ENCODE results near the gene PXDC1. TPM values are rescaled to one million over a fixed set of nuclear protein-coding genes. Genes with fewer than 3 reads are reported as not detected.
"Not testable (repeated sequence)": the region's sequence is repeated elsewhere in the genome, so short reads cannot be mapped to it uniquely, and the experiment has no call there.

The PXDC1 gene
- total RNA-seq, 1 donor = 144 TPM

DNA sequence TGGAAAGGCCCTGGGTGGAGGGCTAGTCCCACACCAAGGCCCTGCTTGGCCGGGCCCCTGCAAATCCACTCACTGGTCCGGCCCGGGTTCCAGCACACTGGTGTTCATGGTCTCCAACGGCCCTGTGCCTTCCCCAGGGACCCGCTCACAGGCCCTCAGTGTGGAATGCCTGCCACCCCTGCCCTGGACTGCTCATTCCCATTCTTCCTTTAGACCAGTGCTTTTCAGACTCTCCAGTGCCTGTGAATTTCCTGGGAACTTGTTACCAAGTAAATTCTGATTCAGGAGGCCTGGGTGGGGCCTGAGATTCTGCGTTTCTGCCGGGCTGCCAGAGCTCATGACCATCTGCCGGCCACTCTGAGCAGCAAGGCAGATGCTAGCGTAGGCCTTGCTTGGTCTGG, 5.7 kb upstream of the PXDC1 start:
- Histone ChIP-seq H3K9me3 (ENCODE audit: low read depth, low read length) (no peaks in the 10 kb centered on the region), H3K27ac (ENCODE audit: low read depth, low read length) (no peak overlapping the region), H4K20me1 (ENCODE audit: insufficient read depth, low read length) (no peaks in the 10 kb centered on the region), H3K4me3 (ENCODE audit: insufficient read depth, low read length) (no peak overlapping the region), H3K79me2 (ENCODE audit: insufficient read depth, low read length) (no peaks in the 10 kb centered on the region), H3K36me3 (ENCODE audit: insufficient read depth, low read length) (no peaks in the 10 kb centered on the region), H3K27me3 (ENCODE audit: insufficient read depth, low read length) (no peaks in the 10 kb centered on the region), H3K4me2 (ENCODE audit: insufficient read depth, low read length) (no peak overlapping the region), H2AFZ (ENCODE audit: low read length) (no peak overlapping the region), H3K4me1 (ENCODE audit: insufficient read depth, low read length) (peaks cover 19% of the 10 kb centered on the region)
- TF ChIP-seq CTCF (IDR thresholded peaks at IDR 0.05; ENCODE audit: extremely low read depth, low read depth, low read length) = no peak
- no peak for DNase-seq (ENCODE audit: insufficient read length, low spot score, missing footprints)

DNA sequence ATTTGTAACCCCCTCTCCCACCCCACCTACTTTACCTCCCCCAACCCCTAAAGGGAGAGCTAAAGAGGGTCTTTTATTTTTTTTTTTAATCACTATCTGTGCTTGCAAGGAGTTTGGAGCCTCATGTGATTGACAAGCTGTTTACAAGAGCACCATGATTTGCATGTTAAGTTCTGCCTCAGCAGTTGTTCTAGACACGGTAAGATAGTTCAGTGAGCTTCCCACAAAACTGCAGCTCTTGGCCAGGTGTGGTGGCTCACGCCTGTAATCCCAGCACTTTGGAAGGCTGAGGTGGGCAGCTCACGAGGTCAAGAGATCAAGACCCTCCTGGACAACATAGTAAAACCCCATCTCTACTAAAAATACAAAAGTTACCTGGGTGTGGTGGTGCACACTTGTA, 5.0 kb upstream of the PXDC1 start:
- Histone ChIP-seq H3K36me3 (ENCODE audit: insufficient read depth, low read length) (no peaks in the 10 kb centered on the region), H3K4me1 (ENCODE audit: insufficient read depth, low read length) (peaks cover 19% of the 10 kb centered on the region), H3K27ac (ENCODE audit: low read depth, low read length) (no peak overlapping the region), H3K27me3 (ENCODE audit: insufficient read depth, low read length) (no peaks in the 10 kb centered on the region), H3K9me3 (ENCODE audit: low read depth, low read length) (no peaks in the 10 kb centered on the region), H2AFZ (ENCODE audit: low read length) (no peak overlapping the region), H4K20me1 (ENCODE audit: insufficient read depth, low read length) (no peaks in the 10 kb centered on the region), H3K4me2 (ENCODE audit: insufficient read depth, low read length) (no peak overlapping the region), H3K4me3 (ENCODE audit: insufficient read depth, low read length) (no peak overlapping the region), H3K79me2 (ENCODE audit: insufficient read depth, low read length) (no peaks in the 10 kb centered on the region)
- DNase-seq (ENCODE audit: insufficient read length, low spot score, missing footprints) = peak; percentile 54
- no peak for TF ChIP-seq CTCF (IDR thresholded peaks at IDR 0.05; ENCODE audit: extremely low read depth, low read depth, low read length)

- Histone ChIP-seq H3K4me1 (ENCODE audit: insufficient read depth, low read length) (peaks cover 19% of the 10 kb centered on the region), H3K36me3 (ENCODE audit: insufficient read depth, low read length) (no peaks in the 10 kb centered on the region), H4K20me1 (ENCODE audit: insufficient read depth, low read length) (no peaks in the 10 kb centered on the region), H2AFZ (ENCODE audit: low read length) (no peak overlapping the region), H3K4me2 (ENCODE audit: insufficient read depth, low read length) (no peak overlapping the region), H3K79me2 (ENCODE audit: insufficient read depth, low read length) (peaks cover 5% of the 10 kb centered on the region), H3K27me3 (ENCODE audit: insufficient read depth, low read length) (no peaks in the 10 kb centered on the region), H3K27ac (ENCODE audit: low read depth, low read length) (no peak overlapping the region), H3K9me3 (ENCODE audit: low read depth, low read length) (no peaks in the 10 kb centered on the region), H3K4me3 (ENCODE audit: insufficient read depth, low read length) (no peak overlapping the region)
- DNase-seq (ENCODE audit: insufficient read length, low spot score, missing footprints) = peak; percentile 52
- no peak for TF ChIP-seq CTCF (IDR thresholded peaks at IDR 0.05; ENCODE audit: extremely low read depth, low read depth, low read length)
Measured at GRCh38 chr6:3755637-3756545, 4.4 kb upstream of the PXDC1 start.

DNA sequence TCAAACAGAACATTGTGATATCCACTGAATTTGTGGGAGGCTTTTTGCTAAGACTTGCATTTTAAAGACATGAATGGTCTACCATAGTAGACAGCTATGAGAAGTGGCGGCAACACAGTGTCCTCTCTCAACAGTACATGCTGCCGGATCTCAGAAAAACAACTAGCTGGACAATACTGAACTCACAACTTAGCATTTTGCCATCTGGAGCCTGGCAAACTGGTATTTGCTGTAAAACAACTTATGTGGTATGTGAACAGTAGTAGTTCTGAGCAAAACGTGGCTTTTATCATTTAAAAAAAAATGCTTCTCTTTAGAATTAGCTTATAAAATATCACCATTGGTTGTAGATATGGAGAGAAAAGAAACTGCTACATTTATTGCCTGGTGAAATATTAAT, 3.3 kb upstream of the PXDC1 start:
- H3K36me3 ChIP-seq (ENCODE audit: insufficient read depth, low read length) = peaks cover 3% of the 10 kb centered on the region
- no peak overlapping the region for H3K27ac ChIP-seq (ENCODE audit: low read depth, low read length)
- H3K4me1 ChIP-seq (ENCODE audit: insufficient read depth, low read length) = peaks cover 11% of the 10 kb centered on the region
- no peak for DNase-seq (ENCODE audit: insufficient read length, low spot score, missing footprints)
- no peak overlapping the region for H3K4me2 ChIP-seq (ENCODE audit: insufficient read depth, low read length)
- no peak for TF ChIP-seq CTCF (IDR thresholded peaks at IDR 0.05; ENCODE audit: extremely low read depth, low read depth, low read length)
- H4K20me1 ChIP-seq (ENCODE audit: insufficient read depth, low read length) = peaks cover 4% of the 10 kb centered on the region
- no peak overlapping the region for H3K4me3 ChIP-seq (ENCODE audit: insufficient read depth, low read length)
- no peaks in the 10 kb centered on the region for H3K9me3 ChIP-seq (ENCODE audit: low read depth, low read length)
- no peaks in the 10 kb centered on the region for H3K27me3 ChIP-seq (ENCODE audit: insufficient read depth, low read length)
- no peak overlapping the region for H2AFZ ChIP-seq (ENCODE audit: low read length)
- peaks cover 17% of the 10 kb centered on the region for H3K79me2 ChIP-seq (ENCODE audit: insufficient read depth, low read length)

DNA sequence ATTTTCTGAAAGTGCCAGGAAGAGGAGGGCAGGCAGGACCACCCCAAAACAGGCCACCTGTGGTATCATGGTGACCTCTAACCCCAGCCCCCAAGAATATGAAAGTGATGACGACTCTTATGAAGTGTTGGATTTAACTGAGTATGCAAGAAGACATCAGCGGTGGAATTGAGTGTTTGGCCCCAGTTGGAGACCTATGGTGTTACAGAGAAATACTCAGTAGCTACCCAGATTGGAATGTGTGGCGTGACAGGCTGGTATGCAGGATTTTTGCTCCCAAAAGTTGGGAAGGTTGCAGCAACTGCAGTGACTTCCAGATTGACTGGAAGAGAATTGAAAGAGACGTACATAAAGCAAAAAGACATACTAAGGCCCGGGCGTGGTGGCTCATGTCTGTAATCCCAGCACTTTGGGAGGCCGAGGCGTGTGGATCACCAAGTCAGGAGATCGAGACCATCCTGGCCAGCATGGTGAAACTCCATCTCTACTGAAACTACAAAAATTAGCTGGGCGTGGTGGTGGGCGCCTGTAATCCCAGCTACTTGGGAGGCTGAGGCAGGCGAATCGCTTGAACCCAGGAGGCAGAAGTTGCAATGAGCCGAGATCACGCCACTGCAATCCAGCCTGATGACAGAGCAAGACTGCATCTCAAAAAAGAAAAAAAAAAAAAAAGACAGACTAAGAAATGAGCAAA, 2.7 kb upstream of the PXDC1 start:
- not testable (repeated sequence) for H3K9me3 ChIP-seq (ENCODE audit: low read depth, low read length); H3K4me3 ChIP-seq (ENCODE audit: insufficient read depth, low read length); H3K27me3 ChIP-seq (ENCODE audit: insufficient read depth, low read length); H3K36me3 ChIP-seq (ENCODE audit: insufficient read depth, low read length); H3K4me2 ChIP-seq (ENCODE audit: insufficient read depth, low read length); H2AFZ ChIP-seq (ENCODE audit: low read length); H3K27ac ChIP-seq (ENCODE audit: low read depth, low read length); DNase-seq (ENCODE audit: insufficient read length, low spot score, missing footprints); H4K20me1 ChIP-seq (ENCODE audit: insufficient read depth, low read length)
- peaks cover 11% of the 10 kb centered on the region for H3K4me1 ChIP-seq (ENCODE audit: insufficient read depth, low read length)
- peaks cover 22% of the 10 kb centered on the region for H3K79me2 ChIP-seq (ENCODE audit: insufficient read depth, low read length)
